IMR-90 (cell line): ENCODE data around the gene ELMOD3. TPM values are rescaled to one million over a fixed set of nuclear protein-coding genes. Genes with fewer than 3 reads are reported as not detected.

Source experiments
- ATAC-seq: fragments of 200-7000 bp; cut with Tn5 transposase; 2 replicates; pipeline ENCODE4 v1.9.1; 2020; ENCODE audit warnings: low read depth, mild to moderate bottlenecking, moderate library complexity
- BruUV-seq: library from RNA; stranded (reverse); fragments of 400-500 nt; replicated peaks from 2 replicates; lab custom pipeline; 2021; lab: Mats Ljungman, UMichigan
- CTCF ChIA-PET: fragments of 300-600 bp; formaldehyde crosslinking; extraction: SDS; loops from one replicate; lab custom pipeline; 2021; ENCODE audit warnings: antibody characterized with exemption; lab: Yijun Ruan, JAX
- POLR2A ChIA-PET: fragments of 300-600 bp; sonication (Branson Sonifier 250); formaldehyde crosslinking; loops from one replicate; lab custom pipeline; 2022; ENCODE audit warnings: antibody characterized with exemption; ENCODE audit not compliant: unreplicated experiment; lab: Charles Lee
- DNase-seq: peaks from one replicate; pipeline ENCODE4 v3.0.0; 2013
- H2AFZ ChIP-seq: replicated peaks from 2 replicates; pipeline ENCODE3; 2013; ENCODE audit warnings: low read length, mild to moderate bottlenecking; ENCODE audit not compliant: poor library complexity
- H2AK5ac ChIP-seq: 2 replicates; pipeline ENCODE4 v1.6.1; 2013; ENCODE audit warnings: low read depth, low read length, inconsistent platforms
- H2AK9ac ChIP-seq: replicated peaks from 2 replicates; pipeline ENCODE3; 2013; ENCODE audit warnings: mild to moderate bottlenecking, low read depth, low read length, moderate library complexity; ENCODE audit not compliant: poor library complexity
- H2BK120ac ChIP-seq: 2 replicates; pipeline ENCODE4 v1.6.1; 2013; ENCODE audit warnings: low read depth, low read length, inconsistent platforms
- H2BK15ac ChIP-seq: 3 replicates; pipeline ENCODE4 v1.6.1; 2013; ENCODE audit warnings: low read depth, low read length, inconsistent platforms
- H2BK20ac ChIP-seq: 2 replicates; pipeline ENCODE4 v1.6.1; 2013; ENCODE audit warnings: low read depth, mild to moderate bottlenecking, inconsistent platforms, low read length, moderate library complexity
- H2BK5ac ChIP-seq: 2 replicates; pipeline ENCODE4 v1.6.1; 2013; ENCODE audit warnings: mild to moderate bottlenecking, low read depth, low read length, inconsistent platforms; ENCODE audit not compliant: poor library complexity, severe bottlenecking
- H3K14ac ChIP-seq: replicated peaks from 2 replicates; pipeline ENCODE4 v1.6.1; 2013; ENCODE audit warnings: low read depth, low read length, inconsistent platforms
- H3K18ac ChIP-seq: 2 replicates; pipeline ENCODE4 v1.6.1; 2013; ENCODE audit warnings: low read depth, low read length, control low read depth
- H3K23ac ChIP-seq: 2 replicates; pipeline ENCODE4 v1.6.1; 2013; ENCODE audit warnings: low read depth, low read length, inconsistent platforms
- H3K27ac ChIP-seq: 2 replicates; pipeline ENCODE4 v1.5.1; 2013; ENCODE audit warnings: mild to moderate bottlenecking, control low read depth, low read length; ENCODE audit not compliant: insufficient read depth
- H3K27me3 ChIP-seq: 2 replicates; pipeline ENCODE4 v1.6.1; 2013; ENCODE audit warnings: low read length; ENCODE audit not compliant: control insufficient read depth, insufficient read depth
- H3K36me3 ChIP-seq: 2 replicates; pipeline ENCODE4 v1.6.1; 2013; ENCODE audit warnings: low read length, mixed read lengths; ENCODE audit not compliant: control insufficient read depth, insufficient read depth
- H3K4ac ChIP-seq: 2 replicates; pipeline ENCODE4 v1.6.1; 2013; ENCODE audit warnings: low read depth, low read length, inconsistent platforms
- H3K4me1 ChIP-seq: 2 replicates; pipeline ENCODE4 v1.6.1; 2013; ENCODE audit warnings: low read length, mixed read lengths; ENCODE audit not compliant: control insufficient read depth, insufficient read depth
- H3K4me2 ChIP-seq: 2 replicates; pipeline ENCODE4 v1.6.1; 2013; ENCODE audit warnings: low read depth, mild to moderate bottlenecking, control low read depth, low read length, moderate library complexity
- H3K4me3 ChIP-seq: 2 replicates; pipeline ENCODE4 v1.5.1; 2013; ENCODE audit warnings: low read depth, mild to moderate bottlenecking, control low read depth, low read length, moderate library complexity; ENCODE audit not compliant: insufficient read depth
- H3K56ac ChIP-seq: 2 replicates; pipeline ENCODE4 v1.6.1; 2013; ENCODE audit warnings: low read length, inconsistent platforms; ENCODE audit not compliant: insufficient read depth; ENCODE audit errors: extremely low read depth
- H3K79me1 ChIP-seq, 2 experiments: 2 replicates each; pipeline ENCODE4 v1.6.1; 2013; ENCODE audit warnings: low read length in 2 of 2, inconsistent platforms in 1 of 2, low read depth in 1 of 2
- H3K9ac ChIP-seq: 2 replicates; pipeline ENCODE4 v1.6.1; 2013; ENCODE audit warnings: low read depth, low read length, control low read depth
- H3K9me1 ChIP-seq: 2 replicates; pipeline ENCODE4 v1.6.1; 2013; ENCODE audit warnings: low read length, inconsistent platforms; ENCODE audit not compliant: insufficient read depth
- H3K9me3 ChIP-seq: 2 replicates; pipeline ENCODE4 v1.6.1; 2013; ENCODE audit warnings: low read length; ENCODE audit not compliant: control insufficient read depth, insufficient read depth
- H4K20me1 ChIP-seq: 2 replicates; pipeline ENCODE4 v1.6.1; 2013; ENCODE audit warnings: low read length, inconsistent platforms; ENCODE audit not compliant: insufficient read depth
- H4K5ac ChIP-seq: 2 replicates; pipeline ENCODE4 v1.6.1; 2013; ENCODE audit warnings: mild to moderate bottlenecking, low read depth, low read length, control low read depth
- H4K8ac ChIP-seq, 2 experiments: 2 replicates each; pipeline ENCODE4 v1.6.1; 2013; ENCODE audit warnings: low read depth in 2 of 2, low read length in 2 of 2, control low read depth in 1 of 2, inconsistent platforms in 1 of 2
- H4K91ac ChIP-seq: 2 replicates; pipeline ENCODE4 v1.6.1; 2013; ENCODE audit warnings: low read depth, low read length, inconsistent platforms; ENCODE audit not compliant: insufficient read depth
- BHLHE40 ChIP-seq: fragments of 150-350 bp; IDR thresholded peaks from 2 replicates; pipeline ENCODE4 v1.6.1; 2016; ENCODE audit warnings: mild to moderate bottlenecking, low read depth, low read length
- MAZ ChIP-seq: IDR thresholded peaks from 2 replicates; pipeline ENCODE4 v1.6.1; 2012; ENCODE audit warnings: low read depth, mild to moderate bottlenecking, low read length, improper control_type of control experiment, moderate library complexity, borderline replicate concordance
- POLR2A ChIP-seq: IDR thresholded peaks from 2 replicates; pipeline ENCODE4 v1.6.1; 2012; ENCODE audit warnings: mild to moderate bottlenecking, low read depth, low read length
- WGBS, 2 experiments: methylation state at CpG; one replicate each; pipeline versions ENCODE4 v1.1.5 to v1.1.7; 2013; ENCODE audit warnings: missing lambda C conversion rate in 2 of 2; ENCODE audit not compliant: insufficient read length in 1 of 2; ENCODE audit errors: extremely low coverage in 2 of 2; 5-methylcytosine and 5-hydroxymethylcytosine counted together
- dilution Hi-C: fragments of 300-500 bp; cut with HindIII; formaldehyde crosslinking; loops from one replicate; pipeline ENCODE4 v1.14.3; 2018; ENCODE audit warnings: low sequenced_read_pairs; ENCODE audit not compliant: unreplicated experiment
- in situ Hi-C: fragments of 300-500 bp; cut with MboI; formaldehyde crosslinking; loops from 3 replicates; pipeline ENCODE4 v1.14.3; 2019; ENCODE audit warnings: low sequenced_read_pairs, inconsistent platforms, mixed read lengths
- intact Hi-C: fragments of 100-400 bp; cut with micrococcal nuclease; formaldehyde crosslinking; loops from 2 replicates; pipeline ENCODE4 v1.10.0; 2022
- polyA plus RNA-seq, 3 experiments: library from polyadenylated mRNA; depleted of rRNA; stranded (reverse); fragments of >200 nt; gene quantifications; 2 replicates each; pipeline ENCODE4 v1.2.3, GENCODE V29; 2012; ENCODE audit warnings: low replicate concordance in 1 of 3
- total RNA-seq: library from RNA; depleted of rRNA; stranded (reverse); fragments of >200 nt; gene quantifications from 2 replicates; pipeline ENCODE4 v1.2.3, GENCODE V29; 2012

ELMOD3 gene
- total and polyA plus RNA-seq, 2 of the 4 experiments (the other 2 are of a cell fraction), result 13.1 to 20.7 TPM

GRCh38 chr2:85327822-85328617, 26.5 kb upstream of the ELMOD3 start, which contains the start of gene TGOLN2:
Gene TGOLN2 (minus strand): TSS chr2:85327989. CDS start chr2:85327962, 27 bp downstream.
- ChIA-PET POLR2A (interaction anchor here (0.6 to 1.3 kb wide), 3 partner anchors 26 to 284 kb away, joined by 3 to 6 read pairs (median 5); partner anchors contain the start of genes C2orf68, ELMOD3 and RETSAT), CTCF (interaction anchor here (0.6 kb wide), 2 partner anchors 9 to 217 kb away, joined by 3 read pairs; no protein-coding TSS in a partner anchor)
- in situ Hi-C loops (no loop called here), intact Hi-C loops (loop anchor here (1.0 to 5.0 kb wide), 2 partner anchors 26 to 224 kb away; partner anchors contain the start of genes ELMOD3 and RETSAT), dilution Hi-C loops (no loop called here)
- Histone ChIP-seq H3K27me3 (no peaks in the 10 kb centered on the region), H4K91ac (peak within 1 kb of the TSS; percentile 91), H3K4ac (peak within 1 kb of the TSS; percentile 92), H2BK20ac (peak within 1 kb of the TSS; percentile 25; the same call in 1 of the 2 replicates), H3K4me3 (peak within 1 kb of the TSS; percentile 57), H3K56ac (peak within 1 kb of the TSS; percentile 78), H3K27ac (peak within 1 kb of the TSS; percentile 90), H2BK15ac (peak within 1 kb of the TSS; percentile 60; the same call in 1 of the 3 replicates), H3K36me3 (peaks cover 30% of the 10 kb centered on the region), H3K23ac (peak within 1 kb of the TSS; percentile 91), H2AK5ac (peak within 1 kb of the TSS; percentile 81), H2AK9ac (peak within 1 kb of the TSS; percentile 95), H3K4me2 (peak within 1 kb of the TSS; percentile 100), H4K8ac (peak within 1 kb of the TSS; percentile 92 to 97), H2BK120ac (peak within 1 kb of the TSS; percentile 58), H3K9me1 (peaks cover 8% of the 10 kb centered on the region), H3K4me1 (peaks cover 7% of the 10 kb centered on the region), H2BK5ac (peak within 1 kb of the TSS; percentile 87), H3K14ac (peak within 1 kb of the TSS; percentile 96), H3K9me3 (no peaks in the 10 kb centered on the region), H3K79me1 (peaks cover 3 to 50% of the 10 kb centered on the region in 2 experiments), H2AFZ (peak within 1 kb of the TSS; percentile 99), H4K20me1 (peaks cover 34% of the 10 kb centered on the region), H3K9ac (peak within 1 kb of the TSS; percentile 97), H3K18ac (peak within 1 kb of the TSS; percentile 74), H4K5ac (peak within 1 kb of the TSS; percentile 88)
- BruUV-seq, result TSS peak; percentile 98
- TF ChIP-seq BHLHE40, result no peak
- peak; percentile 97 for TF ChIP-seq POLR2A
- peak; percentile 70; the same call in 1 of the 2 replicates for TF ChIP-seq MAZ
- peak; percentile 85 for DNase-seq
- peak; percentile 97 for ATAC-seq
- WGBS, 2 experiments, result 0% methylated on average over 39 of the region's 57 CpGs; no CpG with 5 or more reads in 1 of the 2 experiments
